Stimulated activated CD8-positive, alpha-beta memory T cell treated with anti-CD3 and anti-CD28 coated beads, Interleukin-15, amount 100 ng/mL, for 48 hours (primary cell): ENCODE measurements around the gene PCDH20.
"Not testable (repeated sequence)": the region's sequence is repeated elsewhere in the genome, so short reads cannot be mapped to it uniquely, and the experiment has no call there.

Experiments used
- DNase-seq, 2 donors: peaks; one replicate each; pipeline ENCODE4 v3.0.0-alpha.2; 2020; ENCODE audit warnings: low read depth in 2 of 2

The PCDH20 gene

GRCh38 chr13:61415749-61416148, at the start of gene PCDH20:
PCDH20 (minus strand) TSS chr13:61415849; CDS start chr13:61415158, 691 bp downstream.
- no peak for DNase-seq

GRCh38 chr13:61463024-61463423, 47.4 kb upstream of the PCDH20 start:
- no peak for DNase-seq

- DNase-seq, result no peak
Measured at GRCh38 chr13:61453121-61453520, 37.5 kb upstream of the PCDH20 start.

GRCh38 chr13:61432029-61432428, 16.4 kb upstream of the PCDH20 start:
- no peak for DNase-seq

GRCh38 chr13:61423915-61424314, 8.3 kb upstream of the PCDH20 start:
- DNase-seq, result no peak

GRCh38 chr13:61417086-61417570, 1.5 kb upstream of the PCDH20 start:
- DNase-seq, result no peak

GRCh38 chr13:61415058-61415721, 459 bp downstream of the PCDH20 start:
- DNase-seq, result no peak

GRCh38 chr13:61414686-61415057, 977 bp downstream of the PCDH20 start:
- no peak for DNase-seq

- DNase-seq, result no peak
Measured at GRCh38 chr13:61413572-61414535, 1.8 kb downstream of the PCDH20 start.

- no peak for DNase-seq
Measured at GRCh38 chr13:61410669-61411297, 4.9 kb downstream of the PCDH20 start.

GRCh38 chr13:61410266-61410665, 5.4 kb downstream of the PCDH20 start:
- DNase-seq, result no peak

- DNase-seq, result no peak
Measured at GRCh38 chr13:61408571-61408970, 7.1 kb downstream of the PCDH20 start.

- DNase-seq, result no peak
Measured at GRCh38 chr13:61406275-61406674, 9.4 kb downstream of the PCDH20 start.

GRCh38 chr13:61396121-61396520, 19.5 kb downstream of the PCDH20 start:
- DNase-seq, result no peak

- no peak for DNase-seq
Measured at GRCh38 chr13:61391426-61391825, 24.2 kb downstream of the PCDH20 start.

GRCh38 chr13:61387694-61388093, 28.0 kb downstream of the PCDH20 start:
- no peak for DNase-seq

GRCh38 chr13:61383111-61383510, 32.5 kb downstream of the PCDH20 start:
- DNase-seq, result no peak

GRCh38 chr13:61370520-61370919, 45.1 kb downstream of the PCDH20 start:
- DNase-seq, result no peak

GRCh38 chr13:61364690-61365089, 51.0 kb downstream of the PCDH20 start:
- not testable (repeated sequence) for DNase-seq

GRCh38 chr13:61362522-61362921, 53.1 kb downstream of the PCDH20 start:
- DNase-seq, result no peak
